VCaP (cell line): ENCODE measurements around the gene GGN.
"Not testable (repeated sequence)": the region's sequence is repeated elsewhere in the genome, so short reads cannot be mapped to it uniquely, and the experiment has no call there.

Experiments used
- H3K27ac ChIP-seq: fragments of 450-650 bp; 2 replicates; pipeline ENCODE4 v1.5.1; 2017
- TF ChIP-seq, protein P1 (sequence below): fragments of 450-650 bp; conservative IDR thresholded peaks from 2 replicates; pipeline ENCODE4 v1.5.1; 2017; ENCODE audit warnings: mild to moderate bottlenecking, moderate library complexity

Gene GGN

DNA sequence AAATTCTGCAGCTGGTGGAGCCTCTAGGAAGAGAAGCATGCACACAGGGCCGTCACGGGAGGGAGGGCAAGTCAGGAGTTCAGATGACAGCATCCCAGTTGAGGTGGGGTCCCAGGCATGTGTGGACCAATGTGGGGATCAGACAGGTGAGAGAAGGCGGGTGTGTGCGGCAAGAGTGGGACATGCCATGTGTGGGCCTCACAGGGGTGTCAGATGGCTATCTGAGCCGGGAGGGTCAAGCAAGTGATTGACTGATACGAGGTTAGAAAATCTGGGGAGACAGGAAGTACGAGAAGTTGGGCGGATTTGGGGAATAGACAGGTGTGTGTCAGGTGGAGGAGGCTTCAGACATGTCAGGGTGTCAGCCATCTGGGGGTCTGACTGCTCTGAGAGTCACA is 29.3 kb upstream of the GGN start:
- TF ChIP-seq, protein P1, sequence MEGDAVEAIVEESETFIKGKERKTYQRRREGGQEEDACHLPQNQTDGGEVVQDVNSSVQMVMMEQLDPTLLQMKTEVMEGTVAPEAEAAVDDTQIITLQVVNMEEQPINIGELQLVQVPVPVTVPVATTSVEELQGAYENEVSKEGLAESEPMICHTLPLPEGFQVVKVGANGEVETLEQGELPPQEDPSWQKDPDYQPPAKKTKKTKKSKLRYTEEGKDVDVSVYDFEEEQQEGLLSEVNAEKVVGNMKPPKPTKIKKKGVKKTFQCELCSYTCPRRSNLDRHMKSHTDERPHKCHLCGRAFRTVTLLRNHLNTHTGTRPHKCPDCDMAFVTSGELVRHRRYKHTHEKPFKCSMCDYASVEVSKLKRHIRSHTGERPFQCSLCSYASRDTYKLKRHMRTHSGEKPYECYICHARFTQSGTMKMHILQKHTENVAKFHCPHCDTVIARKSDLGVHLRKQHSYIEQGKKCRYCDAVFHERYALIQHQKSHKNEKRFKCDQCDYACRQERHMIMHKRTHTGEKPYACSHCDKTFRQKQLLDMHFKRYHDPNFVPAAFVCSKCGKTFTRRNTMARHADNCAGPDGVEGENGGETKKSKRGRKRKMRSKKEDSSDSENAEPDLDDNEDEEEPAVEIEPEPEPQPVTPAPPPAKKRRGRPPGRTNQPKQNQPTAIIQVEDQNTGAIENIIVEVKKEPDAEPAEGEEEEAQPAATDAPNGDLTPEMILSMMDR = no peak
- H3K27ac ChIP-seq = peak overlapping the region; percentile 57

DNA sequence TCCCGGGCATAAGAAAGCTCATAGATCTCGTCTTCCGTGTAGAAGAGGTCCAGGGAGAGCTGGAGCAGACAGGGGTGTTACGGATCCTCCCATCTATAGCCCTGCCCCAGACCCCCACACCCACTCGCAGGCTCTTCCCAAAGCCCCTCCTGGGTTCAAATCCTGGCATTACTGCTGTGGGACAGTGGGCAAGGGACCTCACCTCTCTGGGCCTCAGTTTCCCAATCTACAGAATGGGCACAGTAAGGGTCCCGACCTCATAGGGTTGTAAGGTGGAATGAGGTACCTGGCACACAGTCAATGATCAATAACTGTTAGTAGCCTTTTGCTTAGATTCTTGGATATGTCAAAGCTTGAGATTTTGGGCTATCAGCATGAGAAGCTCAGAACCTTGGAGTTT is 25.6 kb upstream of the GGN start:
- TF ChIP-seq, protein P1 = no peak
- no peak overlapping the region for H3K27ac ChIP-seq

DNA sequence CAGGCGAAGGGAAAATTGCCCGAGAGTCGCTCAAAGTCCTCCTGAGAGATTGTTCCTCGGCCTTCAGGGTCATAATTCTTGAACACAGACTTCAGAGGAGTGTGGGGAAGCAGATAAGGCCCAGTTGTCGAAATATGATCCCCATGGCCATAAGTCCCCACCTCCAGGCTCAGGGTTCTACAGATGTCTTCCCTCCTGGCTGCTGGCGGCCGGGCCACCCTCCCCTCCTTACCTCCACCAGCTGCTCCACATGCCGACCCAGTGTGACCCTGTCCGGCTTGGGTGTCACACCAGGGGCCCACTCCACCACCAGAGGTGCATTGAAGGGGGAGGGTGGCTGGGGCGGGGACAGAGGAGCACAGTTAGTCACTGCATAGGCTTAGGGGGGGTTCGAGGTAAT is 25.1 kb upstream of the GGN start:
- H3K27ac ChIP-seq = no peak overlapping the region
- TF ChIP-seq, protein P1 = no peak

DNA sequence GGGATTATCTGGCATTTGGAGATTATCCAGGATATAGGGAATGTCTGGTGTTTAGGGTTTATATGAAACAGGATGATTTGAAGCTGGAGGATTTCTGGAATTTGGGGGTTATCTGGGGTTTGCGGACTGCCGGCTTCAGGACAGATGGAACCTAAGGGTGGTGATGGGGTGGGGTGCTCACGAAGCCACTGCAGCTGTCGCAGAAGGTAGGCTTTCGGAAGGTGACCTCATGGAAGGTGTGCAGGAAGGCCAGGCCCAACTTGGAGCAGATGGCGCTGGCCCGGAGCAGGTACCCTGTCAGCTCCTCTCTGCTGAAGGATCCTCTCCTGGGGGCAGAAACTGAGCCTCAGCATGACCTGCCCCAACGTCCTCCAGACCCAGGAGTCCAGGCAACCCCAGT is 24.7 kb upstream of the GGN start:
- TF ChIP-seq, protein P1 = no peak
- H3K27ac ChIP-seq = no peak overlapping the region

DNA sequence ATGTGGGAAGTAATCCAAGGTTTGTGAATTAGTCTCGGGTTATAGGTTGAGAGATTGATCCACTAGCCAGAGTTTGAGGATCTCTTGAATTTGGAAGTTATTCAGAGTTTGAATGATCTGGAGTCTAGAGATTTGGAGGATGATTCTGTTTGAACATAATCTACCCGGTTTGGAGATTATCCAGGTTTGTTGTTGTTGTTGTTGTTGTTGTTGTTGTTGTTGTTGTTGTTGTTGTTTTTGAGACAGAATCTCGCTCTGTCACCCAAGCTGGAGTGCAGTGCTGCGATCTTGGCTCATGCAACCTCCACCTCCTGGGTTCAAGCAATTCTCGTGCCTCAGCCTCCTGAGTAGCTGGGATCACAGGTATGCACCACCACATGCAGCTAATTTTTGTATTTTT is 24.1 kb upstream of the GGN start:
- H3K27ac ChIP-seq = not testable (repeated sequence)

DNA sequence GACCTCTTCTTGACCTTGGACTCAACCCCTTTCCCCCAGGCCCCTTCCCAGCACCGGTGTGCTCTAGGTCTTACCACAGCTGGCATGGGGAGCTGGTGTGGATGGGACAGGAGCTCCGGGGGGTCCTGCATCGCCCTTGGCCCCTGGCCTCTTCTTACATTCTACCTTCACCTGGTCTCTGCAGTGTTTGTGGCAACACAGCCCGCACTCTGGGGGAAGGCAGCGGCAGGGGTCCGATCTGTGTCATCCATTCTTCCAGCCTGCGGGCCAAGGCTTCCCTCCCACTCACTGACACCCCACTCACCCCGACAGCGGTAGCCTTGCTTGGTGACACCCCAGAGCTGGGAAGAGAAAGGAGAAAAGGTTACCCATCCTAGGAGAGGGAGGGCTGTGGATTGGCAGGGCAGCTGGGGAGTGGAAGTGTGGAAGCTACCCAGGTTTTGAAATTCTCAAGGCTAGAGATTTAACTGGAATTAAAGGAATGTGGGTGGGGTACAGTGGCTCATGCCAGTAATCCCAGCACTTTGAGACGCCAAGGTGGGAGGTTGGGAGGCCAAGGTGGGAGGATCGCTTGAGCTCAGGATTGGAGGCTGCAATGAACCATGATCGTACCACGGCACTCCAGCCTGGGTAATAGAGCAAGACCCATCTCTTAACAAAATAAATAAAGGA is 23.3 kb upstream of the GGN start:
- TF ChIP-seq, protein P1 = no peak
- no peak overlapping the region for H3K27ac ChIP-seq

DNA sequence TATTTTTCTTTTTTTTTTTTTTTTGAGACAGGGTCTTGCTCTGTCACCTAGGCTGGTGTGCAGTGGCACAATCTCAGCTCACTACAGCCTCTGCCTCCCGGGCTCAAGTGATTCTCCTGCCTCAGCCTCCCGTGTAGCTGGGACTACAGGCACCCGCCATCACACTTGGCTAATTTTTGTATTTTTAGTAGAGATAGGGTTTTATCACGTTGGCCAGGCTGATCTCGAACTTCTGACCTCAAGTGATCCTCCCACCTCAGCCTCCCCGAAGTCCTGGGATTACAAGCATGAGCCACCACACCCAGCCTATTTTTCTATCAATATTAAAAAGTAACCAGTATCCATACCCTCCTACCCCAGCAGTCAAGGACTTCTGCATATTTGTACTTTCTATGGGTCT is 22.6 kb upstream of the GGN start:
- H3K27ac ChIP-seq = not testable (repeated sequence)

DNA sequence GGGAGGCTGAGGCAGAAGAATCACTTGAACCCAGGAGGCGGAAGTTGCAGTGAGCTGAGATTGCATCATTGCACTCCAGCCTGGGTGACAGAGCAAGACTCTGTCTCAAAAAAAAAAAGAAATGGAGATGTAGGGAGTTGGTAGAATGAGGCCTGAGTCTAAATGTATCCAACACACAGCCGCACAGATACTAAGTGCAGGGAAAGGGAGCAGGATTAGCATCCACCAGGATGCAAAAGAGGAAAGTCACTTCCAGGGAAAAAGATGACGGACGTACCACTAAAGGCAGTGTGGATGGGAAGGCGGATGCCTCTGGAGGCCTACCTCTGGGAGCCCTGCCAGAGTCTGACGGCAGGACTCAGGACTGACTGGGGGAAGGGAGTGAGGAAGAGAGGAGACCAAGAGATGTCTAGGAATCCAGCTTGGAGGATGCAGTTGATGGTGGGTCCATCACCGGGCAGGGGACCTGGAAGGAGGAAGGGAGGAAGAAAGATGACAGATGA is 21.8 kb upstream of the GGN start:
- H3K27ac ChIP-seq = no peak overlapping the region
- TF ChIP-seq, protein P1 = no peak

DNA sequence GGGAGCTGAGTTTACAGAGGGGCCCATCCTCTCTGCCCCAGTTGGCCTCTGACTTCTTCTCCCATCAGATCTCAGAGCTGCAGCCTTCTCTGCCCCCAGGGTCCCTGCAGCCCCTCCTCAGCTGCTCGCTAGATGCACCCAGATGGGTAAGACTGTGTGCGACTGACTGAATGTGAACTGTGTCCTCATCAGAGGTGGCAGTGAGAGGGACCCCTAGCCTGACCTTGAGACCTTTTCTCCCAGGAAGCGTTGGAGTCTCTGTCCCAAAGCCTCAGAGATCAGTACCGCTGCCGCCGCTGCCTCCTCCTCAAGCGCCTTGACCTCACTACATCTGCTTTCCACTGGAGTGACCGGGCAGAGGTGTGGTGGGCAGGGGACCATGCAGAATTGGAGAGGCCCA is 17.4 kb upstream of the GGN start:
- no peak overlapping the region for H3K27ac ChIP-seq
- TF ChIP-seq, protein P1 = no peak
